Mesenchymal stem cell (in vitro differentiated cells and primary cell): ENCODE measurements around the gene SLA2.

Experiments
- DNase-seq: peaks from one replicate; pipeline ENCODE4 v3.0.0-alpha.2; 2013
- H2AFZ ChIP-seq: one replicate; pipeline ENCODE4 v1.6.1; 2013; ENCODE audit warnings: low read depth, mild to moderate bottlenecking, control low read depth, inconsistent platforms, low read length, moderate library complexity
- H2AK5ac ChIP-seq: 2 replicates; pipeline ENCODE4 v1.6.1; 2013; ENCODE audit warnings: low read length, moderate library complexity, mild to moderate bottlenecking, inconsistent platforms; ENCODE audit not compliant: severe bottlenecking
- H2BK120ac ChIP-seq: one replicate; pipeline ENCODE4 v1.6.1; 2013; ENCODE audit warnings: low read depth, mild to moderate bottlenecking, inconsistent platforms, low read length, moderate library complexity
- H2BK12ac ChIP-seq, 2 experiments: one replicate each; pipeline ENCODE4 v1.6.1; 2013; ENCODE audit warnings: inconsistent platforms in 2 of 2, low read length in 2 of 2, mild to moderate bottlenecking in 2 of 2, moderate library complexity in 2 of 2, control low read depth in 1 of 2
- H2BK15ac ChIP-seq: one replicate; pipeline ENCODE4 v1.6.1; 2013; ENCODE audit warnings: mild to moderate bottlenecking, low read depth, inconsistent platforms; ENCODE audit not compliant: poor library complexity, severe bottlenecking
- H2BK5ac ChIP-seq: 2 replicates; pipeline ENCODE4 v1.6.1; 2013; ENCODE audit warnings: low read depth, mild to moderate bottlenecking, low read length, control low read depth, inconsistent platforms; ENCODE audit not compliant: poor library complexity, severe bottlenecking
- H3K14ac ChIP-seq, 2 experiments: one replicate each; pipeline ENCODE4 v1.6.1; 2013; ENCODE audit warnings: inconsistent platforms in 2 of 2, low read length in 2 of 2, control low read depth in 1 of 2, mild to moderate bottlenecking in 1 of 2, moderate library complexity in 1 of 2
- H3K18ac ChIP-seq, 2 experiments: one replicate each; pipeline ENCODE4 v1.6.1; 2013; ENCODE audit warnings: inconsistent platforms in 2 of 2, low read length in 2 of 2, control low read depth in 1 of 2, low read depth in 1 of 2, mild to moderate bottlenecking in 1 of 2
- H3K23ac ChIP-seq, 2 experiments: one replicate each; pipeline ENCODE4 v1.6.1; 2013; ENCODE audit warnings: inconsistent platforms in 2 of 2, low read length in 2 of 2, mild to moderate bottlenecking in 2 of 2, moderate library complexity in 2 of 2, control low read depth in 1 of 2
- H3K27ac ChIP-seq: 2 replicates; pipeline ENCODE4 v1.5.1; 2013; ENCODE audit warnings: mild to moderate bottlenecking, moderate library complexity, low read length, control low read depth, inconsistent platforms; ENCODE audit not compliant: poor library complexity, severe bottlenecking
- H3K27me3 ChIP-seq, 2 experiments: 2 replicates each; pipeline versions ENCODE4 v1.6.1 to v1.7.0; 2013; ENCODE audit warnings: low read length in 2 of 2, mild to moderate bottlenecking in 2 of 2, moderate library complexity in 2 of 2, control low read depth in 1 of 2, inconsistent platforms in 1 of 2; ENCODE audit not compliant: control insufficient read depth in 1 of 2, insufficient read depth in 1 of 2
- H3K36me3 ChIP-seq, 2 experiments: 2 replicates each; pipeline versions ENCODE4 v1.6.1 to v1.7.0; 2013; ENCODE audit warnings: low read length in 2 of 2, control low read depth in 1 of 2, inconsistent platforms in 1 of 2, low read depth in 1 of 2, mild to moderate bottlenecking in 1 of 2; ENCODE audit not compliant: insufficient read depth in 2 of 2, control insufficient read depth in 1 of 2
- H3K4ac ChIP-seq, 2 experiments: one replicate each; pipeline ENCODE4 v1.6.1; 2013; ENCODE audit warnings: inconsistent platforms in 2 of 2, low read length in 2 of 2, mild to moderate bottlenecking in 2 of 2, moderate library complexity in 2 of 2, control low read depth in 1 of 2, low read depth in 1 of 2
- H3K4me1 ChIP-seq: 2 replicates; pipeline ENCODE4 v1.6.1; 2013; ENCODE audit warnings: low read depth, low read length, control low read depth; ENCODE audit not compliant: control insufficient read depth, insufficient read depth
- H3K4me2 ChIP-seq: 2 replicates; pipeline ENCODE4 v1.6.1; 2013; ENCODE audit warnings: low read length, mild to moderate bottlenecking, inconsistent platforms; ENCODE audit not compliant: poor library complexity, severe bottlenecking
- H3K4me3 ChIP-seq, 2 experiments: 2 replicates each; pipeline versions ENCODE4 v1.5.1 to v1.7.0; 2013; ENCODE audit warnings: low read length in 2 of 2, mild to moderate bottlenecking in 2 of 2, control low read depth in 1 of 2, low read depth in 1 of 2; ENCODE audit not compliant: insufficient read depth in 1 of 2
- H3K79me1 ChIP-seq: replicated peaks from 2 replicates; pipeline ENCODE4 v1.6.1; 2013; ENCODE audit warnings: mild to moderate bottlenecking, control low read depth, low read length, inconsistent platforms; ENCODE audit not compliant: poor library complexity, severe bottlenecking
- H3K9ac ChIP-seq: 2 replicates; pipeline ENCODE4 v1.7.0; 2013; ENCODE audit warnings: mild to moderate bottlenecking, low read length, moderate library complexity
- H3K9me3 ChIP-seq: 2 replicates; pipeline ENCODE4 v1.7.0; 2013; ENCODE audit warnings: mild to moderate bottlenecking, low read length; ENCODE audit not compliant: control insufficient read depth
- H4K8ac ChIP-seq: one replicate; pipeline ENCODE4 v1.6.1; 2013; ENCODE audit warnings: inconsistent platforms, mild to moderate bottlenecking, low read length, moderate library complexity
- H4K91ac ChIP-seq: one replicate; pipeline ENCODE4 v1.6.1; 2013; ENCODE audit warnings: mild to moderate bottlenecking, low read length, inconsistent platforms
- WGBS: methylation state at CpG from one replicate; pipeline ENCODE4 v1.1.7; 2013; ENCODE audit warnings: mixed read lengths; 5-methylcytosine and 5-hydroxymethylcytosine counted together

Gene SLA2

GRCh38 chr20:36606158-36607066 is 39.6 kb downstream of the SLA2 start:
- DNase-seq, result peak; percentile 58
- Histone ChIP-seq H3K9me3 (no peaks in the 10 kb centered on the region), H3K9ac (peak overlapping the region; percentile 92), H2BK120ac (peak overlapping the region; percentile 42), H3K23ac (peak overlapping the region in 1 of 2 experiments; percentile 86), H2BK12ac (peak overlapping the region in 1 of 2 experiments; percentile 21), H4K8ac (peak overlapping the region; percentile 85), H2BK15ac (no peak overlapping the region), H3K18ac (peak overlapping the region; percentile 91 to 96), H3K4me3 (peak overlapping the region; percentile 97 to 99), H2AK5ac (no peak overlapping the region), H3K4me1 (peaks cover 9% of the 10 kb centered on the region), H3K27me3 (no peaks in the 10 kb centered on the region), H3K79me1 (peaks cover 1% of the 10 kb centered on the region), H3K27ac (peak overlapping the region; percentile 44), H3K14ac (peak overlapping the region in 1 of 2 experiments; percentile 53), H3K4ac (peak overlapping the region; percentile 57 to 98), H3K4me2 (peak overlapping the region; percentile 76), H2BK5ac (no peak overlapping the region), H4K91ac (peak overlapping the region; percentile 34), H2AFZ (peak overlapping the region; percentile 47), H3K36me3 (peaks cover 34 to 38% of the 10 kb centered on the region in 2 experiments)
- 5% methylated on average over 29 of the region's 31 CpGs for WGBS

DNA sequence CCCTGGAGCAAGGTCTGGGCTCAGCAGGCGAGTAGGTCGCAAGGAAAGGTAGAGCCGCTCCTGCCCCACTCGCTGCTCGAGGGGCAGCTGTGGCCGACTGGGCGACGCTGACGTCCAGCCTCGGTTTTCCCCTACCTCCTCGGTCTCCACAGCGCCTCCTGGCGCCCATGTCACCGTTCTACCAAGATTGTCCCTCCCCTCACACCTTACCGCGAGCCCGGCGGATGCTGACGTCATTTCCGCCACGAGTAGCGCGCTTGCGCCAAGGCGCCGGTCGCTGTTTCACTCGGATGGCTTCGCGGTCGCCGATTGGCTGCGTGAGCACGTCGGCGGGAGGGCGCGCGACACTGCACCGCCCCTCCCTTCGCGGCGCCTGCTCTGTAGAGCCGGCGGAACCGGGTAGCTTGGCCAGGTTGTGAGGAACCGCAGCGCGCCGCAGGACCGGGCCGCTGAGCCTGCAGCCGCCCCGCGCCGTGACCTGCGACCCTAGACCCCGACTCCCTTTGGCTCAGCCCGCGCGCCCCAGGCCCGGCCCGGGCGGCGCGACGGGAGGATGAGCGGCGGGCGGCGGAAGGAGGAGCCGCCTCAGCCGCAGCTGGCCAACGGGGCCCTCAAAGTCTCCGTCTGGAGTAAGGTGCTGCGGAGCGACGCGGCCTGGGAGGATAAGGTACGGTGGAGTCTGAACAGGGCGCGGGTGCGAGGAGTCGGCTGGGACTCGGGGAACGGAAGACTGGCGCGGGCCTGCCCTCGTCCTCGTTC is 40.4 kb downstream of the SLA2 start, which contains the start of gene RAB5IF:
Gene RAB5IF, plus strand, starts transcription at position 381 of the 759 bp plus-strand sequence. Its CDS starts 173 bp downstream, at position 554.
- Histone ChIP-seq H3K4me3 (peak within 1 kb of the TSS; percentile 97 to 99), H3K4me2 (peak within 1 kb of the TSS; percentile 76), H4K8ac (peak within 1 kb of the TSS; percentile 99), H3K27ac (peak within 1 kb of the TSS; percentile 44), H4K91ac (peak within 1 kb of the TSS; percentile 73), H3K9me3 (no peaks in the 10 kb centered on the region), H3K27me3 (no peaks in the 10 kb centered on the region), H3K79me1 (peaks cover 1% of the 10 kb centered on the region), H2AK5ac (no peak within 1 kb of the TSS), H3K18ac (peak within 1 kb of the TSS; percentile 91 to 96), H2BK5ac (peak within 1 kb of the TSS; percentile 53), H2BK12ac (peak within 1 kb of the TSS in 1 of 2 experiments; percentile 21), H2BK120ac (peak within 1 kb of the TSS; percentile 42), H3K4me1 (peaks cover 9% of the 10 kb centered on the region), H3K4ac (peak within 1 kb of the TSS; percentile 57 to 98), H3K36me3 (peaks cover 27 to 29% of the 10 kb centered on the region in 2 experiments), H2BK15ac (peak within 1 kb of the TSS; percentile 12), H2AFZ (peak within 1 kb of the TSS; percentile 47), H3K23ac (peak within 1 kb of the TSS in 1 of 2 experiments; percentile 86), H3K14ac (peak within 1 kb of the TSS in 1 of 2 experiments; percentile 53), H3K9ac (peak within 1 kb of the TSS; percentile 92)
- DNase-seq, result peak; percentile 98
- WGBS, result under 1% methylated on average over 63 of the region's 90 CpGs

- Histone ChIP-seq H4K8ac (peak overlapping the region; percentile 99), H3K4me1 (peaks cover 9% of the 10 kb centered on the region), H4K91ac (no peak overlapping the region), H3K14ac (no peak overlapping the region), H3K18ac (peak overlapping the region; percentile 55 to 63), H3K36me3 (peaks cover 23 to 26% of the 10 kb centered on the region in 2 experiments), H3K4ac (peak overlapping the region; percentile 57 to 95), H3K9me3 (no peaks in the 10 kb centered on the region), H3K9ac (peak overlapping the region; percentile 92), H2AFZ (peak overlapping the region; percentile 33), H3K27me3 (no peaks in the 10 kb centered on the region), H2BK120ac (no peak overlapping the region), H3K4me3 (peak overlapping the region in 1 of 2 experiments; percentile 99), H2BK5ac (no peak overlapping the region), H3K4me2 (peak overlapping the region; percentile 61), H3K79me1 (peaks cover 1% of the 10 kb centered on the region), H3K27ac (no peak overlapping the region), H2BK12ac (no peak overlapping the region), H2AK5ac (no peak overlapping the region), H2BK15ac (no peak overlapping the region), H3K23ac (no peak overlapping the region)
- WGBS, result 89% methylated on average over 13 of the region's 15 CpGs
- DNase-seq, result no peak
Measured at GRCh38 chr20:36604952-36605398, 41.0 kb downstream of the SLA2 start.
